Measurements from ENCODE around the gene C21orf91. TPM values are rescaled to one million over a fixed set of nuclear protein-coding genes. Genes with fewer than 3 reads are reported as not detected.

C21orf91 gene
- total RNA-seq, 2 donors from 2014 or later = 11.3 to 11.8 TPM

DNA sequence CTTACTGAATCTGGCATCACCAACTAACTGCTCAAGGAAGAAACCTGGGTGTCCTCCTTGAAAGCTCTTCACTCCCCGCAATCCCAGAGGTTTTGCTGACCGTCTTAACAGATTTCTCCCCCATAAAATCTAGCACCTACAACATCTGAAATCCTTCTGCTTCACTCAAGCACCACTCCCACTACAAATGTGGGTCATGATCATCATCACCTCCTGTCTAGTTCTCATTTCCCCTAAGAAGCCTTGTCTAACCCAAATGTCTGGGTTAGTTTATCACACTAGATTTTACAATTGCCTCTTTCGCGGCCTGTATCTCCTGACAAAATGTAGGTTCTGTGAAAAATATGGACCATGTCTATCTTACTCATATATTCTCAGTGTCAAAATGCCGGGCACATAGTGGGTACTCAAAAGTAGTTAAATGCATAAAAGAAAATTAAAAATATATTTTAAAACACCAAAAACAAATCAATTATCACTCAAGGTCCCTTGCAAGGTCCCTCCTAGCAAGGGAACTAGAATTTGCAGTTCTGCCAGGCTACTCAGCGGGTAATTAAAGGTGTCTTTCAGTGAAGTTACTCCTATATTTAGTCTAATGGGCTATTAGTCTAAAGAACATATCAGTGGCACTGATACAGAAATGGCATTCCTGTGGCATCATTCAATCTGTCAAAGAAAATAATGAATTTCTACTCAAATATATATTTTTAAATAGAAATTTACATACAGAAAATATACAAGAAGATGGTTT lies 19.6 kb downstream of the C21orf91 start:
- DNase-seq (ENCODE audit: low spot score) = no peak
- intact Hi-C loops (cut with DNase I) = no loop called here

DNA sequence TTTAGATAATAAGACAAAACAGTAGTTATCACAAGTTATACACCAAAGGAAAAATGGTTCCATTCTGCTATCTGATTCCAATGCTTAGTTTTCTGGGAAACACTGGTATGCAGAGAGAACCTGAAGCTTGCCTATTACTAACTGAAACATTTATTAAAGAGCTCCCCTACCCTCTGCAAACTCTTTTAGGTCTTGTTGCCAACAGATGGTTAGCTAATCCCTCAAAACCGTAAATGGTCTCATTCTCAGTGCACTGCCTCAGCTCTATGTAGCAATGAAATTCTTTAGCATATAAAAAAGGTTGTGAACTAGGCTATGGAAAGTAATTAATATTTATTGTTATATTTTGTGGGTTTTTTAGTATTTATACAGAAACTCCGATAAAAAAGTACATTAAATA lies 20.4 kb downstream of the C21orf91 start:
- intact Hi-C loops (cut with DNase I) = no loop called here
- DNase-seq (ENCODE audit: low spot score) = no peak

DNA sequence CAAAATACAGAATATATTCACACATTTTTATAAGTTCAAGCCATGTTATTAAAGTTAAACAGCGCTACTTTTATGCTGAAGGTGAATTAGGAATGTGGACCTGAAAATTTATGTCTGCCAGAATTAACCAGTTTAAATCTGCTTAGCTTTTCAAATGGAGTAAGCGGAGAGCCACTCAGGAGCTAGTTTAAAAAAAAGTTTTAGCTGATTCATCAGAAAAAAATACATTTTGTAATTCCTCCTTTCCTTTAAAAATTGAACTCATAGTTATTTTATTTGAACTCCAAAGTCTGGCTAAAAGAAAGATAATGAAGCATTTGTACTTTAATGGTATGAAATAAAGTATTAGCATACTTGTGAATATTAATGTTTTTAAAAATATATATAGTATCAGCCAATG lies 21.2 kb downstream of the C21orf91 start:
- DNase-seq (ENCODE audit: low spot score) = no peak
- intact Hi-C loops (cut with DNase I) = no loop called here

DNA sequence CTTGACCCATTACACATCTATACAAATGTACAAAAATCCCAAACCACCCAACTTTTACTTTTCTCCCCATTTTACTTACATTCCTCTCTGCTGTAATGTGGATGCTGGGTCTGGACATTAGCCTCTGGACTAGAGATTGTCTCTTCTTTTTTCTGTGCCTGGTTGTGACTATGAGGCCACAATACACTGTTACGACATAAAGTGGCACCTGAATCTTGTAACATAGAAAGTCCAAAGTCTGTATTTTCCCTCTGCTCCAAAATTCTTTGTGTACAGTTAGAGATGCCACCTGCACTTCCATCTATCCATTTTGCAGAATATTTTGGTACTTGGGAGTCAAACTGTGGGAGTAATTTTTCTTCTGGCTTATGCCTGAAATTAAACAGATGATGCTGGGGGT lies 22.7 kb downstream of the C21orf91 start:
- intact Hi-C loops (cut with DNase I) = no loop called here
- DNase-seq (ENCODE audit: low spot score) = no peak

DNA sequence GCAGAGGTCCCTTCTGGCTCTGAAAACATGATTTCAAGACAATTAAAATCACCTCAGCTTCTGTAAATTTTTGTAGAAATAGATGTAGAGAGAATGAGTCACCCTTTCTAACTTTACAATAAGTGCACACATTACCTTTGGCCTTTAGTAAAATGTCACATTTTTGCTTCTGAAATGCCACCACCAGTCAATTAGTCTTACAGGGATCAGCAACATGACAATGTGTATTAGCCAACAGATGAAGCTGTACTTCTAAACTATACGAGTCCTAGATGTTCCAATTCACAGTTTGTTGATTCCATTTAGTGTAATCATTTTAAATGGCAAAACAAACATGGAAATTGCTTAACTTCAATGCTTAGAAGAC lies 23.1 kb downstream of the C21orf91 start:
- DNase-seq (ENCODE audit: low spot score) = no peak
- intact Hi-C loops (cut with DNase I) = no loop called here

DNA sequence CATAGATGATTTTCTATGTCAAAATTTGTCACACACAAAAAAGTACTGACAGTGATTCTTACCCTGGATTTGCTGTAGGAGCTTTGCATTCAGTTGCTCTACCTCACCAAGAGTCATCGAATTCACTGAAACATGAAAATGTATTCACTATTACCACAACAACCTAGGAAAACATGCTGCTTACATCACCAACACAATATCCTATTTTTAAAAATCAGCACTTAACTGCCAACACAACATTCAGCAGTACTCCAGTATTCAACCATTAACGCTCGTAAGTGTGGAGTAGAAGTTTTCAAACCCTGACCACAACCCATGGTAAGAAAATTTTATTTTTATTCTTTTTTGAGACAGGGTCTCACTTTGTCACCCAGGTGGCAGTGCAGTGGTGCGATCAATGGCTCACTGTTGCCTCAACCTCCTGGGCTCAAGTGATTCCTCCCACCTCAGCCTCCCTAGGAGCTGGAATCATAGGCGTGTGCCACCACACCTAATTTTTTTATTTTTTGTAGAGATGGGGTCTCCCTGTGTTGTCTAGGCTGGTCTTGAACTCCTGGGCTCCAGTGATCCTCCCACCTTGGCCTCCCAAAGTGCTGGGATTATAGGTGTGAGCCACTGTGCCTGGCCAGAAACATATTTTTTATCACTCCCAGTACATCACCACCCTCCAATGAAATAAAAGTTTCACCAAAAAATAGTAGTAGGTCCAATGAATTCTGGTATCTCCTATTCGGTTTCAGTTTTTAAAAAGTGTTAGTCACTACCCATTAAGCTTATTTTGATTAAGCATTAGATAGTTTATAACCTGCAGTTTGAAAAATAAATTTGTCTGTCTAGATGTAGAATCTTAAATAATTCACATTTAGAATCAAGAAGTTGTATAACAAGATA lies 23.8 kb downstream of the C21orf91 start:
- no peak for DNase-seq (ENCODE audit: low spot score)
- intact Hi-C loops (cut with DNase I) = no loop called here

DNA sequence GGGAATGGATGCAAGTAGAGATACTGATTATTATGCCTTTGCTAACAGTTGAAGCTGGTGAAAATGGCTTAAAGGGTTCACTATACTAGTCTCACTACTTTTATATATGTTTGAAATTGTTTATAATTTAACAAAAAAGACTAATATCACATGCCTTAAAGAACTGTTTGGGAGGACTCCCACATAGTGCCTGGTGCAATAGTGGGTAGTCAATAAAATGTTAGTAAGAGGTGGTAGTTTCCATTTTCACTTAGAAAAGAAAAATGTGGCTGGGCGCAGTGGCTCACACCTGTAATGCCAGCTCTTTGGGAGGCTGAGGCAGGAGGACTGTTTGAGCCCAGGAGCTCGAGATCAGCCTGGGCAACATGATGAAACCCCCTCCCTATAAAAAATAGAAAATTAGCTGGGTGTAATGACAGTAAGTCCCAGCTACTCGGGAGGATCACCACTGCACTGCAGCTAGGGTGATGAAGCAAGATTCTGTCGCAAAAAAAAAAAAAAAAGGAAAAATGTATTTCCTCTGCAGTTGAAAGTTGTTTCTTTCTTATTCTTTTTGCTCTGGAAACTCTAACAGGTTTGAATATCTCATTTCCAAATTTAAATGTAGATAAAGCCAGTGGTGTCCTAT lies 24.5 kb downstream of the C21orf91 start:
- intact Hi-C loops (cut with DNase I) = no loop called here
- DNase-seq (ENCODE audit: low spot score) = no peak

DNA sequence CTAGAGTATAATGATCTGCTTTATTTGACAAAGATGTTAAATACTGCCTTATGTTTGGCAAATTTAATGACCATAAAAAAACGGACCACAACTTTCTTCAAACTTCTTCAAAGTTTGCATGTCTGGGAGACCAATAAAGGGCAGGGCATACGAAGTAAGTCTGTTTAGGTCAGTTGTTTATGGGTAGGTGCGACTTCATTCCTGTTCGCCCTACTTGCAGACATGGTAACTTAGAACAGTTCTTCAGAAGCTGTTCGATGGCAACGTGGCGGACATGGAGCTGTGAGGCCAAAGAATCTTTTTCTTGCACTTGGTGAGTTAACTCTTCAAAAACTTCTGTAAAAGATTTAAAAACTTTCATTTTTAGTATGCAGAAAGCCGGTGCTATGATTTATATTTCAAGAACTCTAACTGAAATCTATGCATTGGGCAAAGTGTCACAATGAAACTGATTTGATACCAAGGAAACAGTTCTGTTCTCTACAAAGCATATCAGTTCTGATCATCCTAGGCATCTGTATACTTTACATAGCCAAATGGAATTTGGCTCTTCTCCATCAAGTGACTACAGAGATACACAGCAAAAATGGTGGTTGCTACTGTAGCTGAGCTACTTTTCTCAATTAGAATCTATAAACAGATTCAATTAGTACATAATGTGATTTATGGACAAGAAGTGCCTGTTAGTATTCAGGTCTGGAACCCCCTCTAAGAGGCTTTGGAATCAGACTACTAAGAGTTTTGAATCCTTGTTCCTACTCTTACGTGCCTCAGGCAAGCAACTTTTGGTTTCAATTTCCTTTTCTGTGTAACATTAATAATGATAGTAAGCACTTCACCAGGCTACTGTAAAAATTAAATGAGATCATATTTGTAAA lies 25.7 kb downstream of the C21orf91 start:
- intact Hi-C loops (cut with DNase I) = no loop called here
- DNase-seq (ENCODE audit: low spot score) = no peak

DNA sequence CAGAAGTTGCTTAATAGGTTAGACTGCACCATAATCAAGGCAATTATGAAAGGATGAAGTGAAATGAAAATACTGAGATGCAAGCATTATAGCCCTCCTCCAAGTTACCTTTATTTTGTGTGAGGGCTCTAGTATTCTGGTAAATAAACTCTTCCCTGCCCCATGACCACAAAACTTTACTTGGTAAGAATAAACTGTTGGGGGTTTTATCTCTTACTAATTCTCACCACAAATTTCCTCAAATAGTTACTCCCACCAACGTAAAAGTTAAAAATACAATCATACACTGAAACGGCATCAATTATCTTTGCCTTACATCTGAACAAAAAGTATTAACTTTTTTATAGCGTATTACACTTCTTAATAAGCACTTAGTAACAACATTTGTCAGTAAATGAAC lies 29.5 kb downstream of the C21orf91 start:
- DNase-seq (ENCODE audit: low spot score) = no peak
- intact Hi-C loops (cut with DNase I) = no loop called here

DNA sequence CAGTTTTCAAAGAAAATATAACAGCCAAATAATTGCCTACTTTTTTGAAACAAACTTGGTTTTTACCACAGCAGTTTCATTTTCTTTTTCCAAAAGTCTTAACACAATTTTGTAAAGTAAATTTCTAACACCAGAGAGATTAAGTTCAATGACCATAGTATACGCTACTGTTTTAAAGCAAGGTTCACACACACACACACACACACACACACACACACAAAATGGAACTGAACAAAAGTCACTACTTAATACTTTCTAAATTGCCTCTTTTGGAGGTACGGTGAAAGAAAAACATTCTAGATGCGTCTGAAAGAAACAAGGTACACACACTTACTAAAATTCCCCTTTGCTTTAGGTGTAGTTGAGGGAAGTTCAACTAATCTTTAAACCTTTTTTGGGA lies 30.1 kb downstream of the C21orf91 start:
- intact Hi-C loops (cut with DNase I) = no loop called here
- DNase-seq (ENCODE audit: low spot score) = no peak

DNA sequence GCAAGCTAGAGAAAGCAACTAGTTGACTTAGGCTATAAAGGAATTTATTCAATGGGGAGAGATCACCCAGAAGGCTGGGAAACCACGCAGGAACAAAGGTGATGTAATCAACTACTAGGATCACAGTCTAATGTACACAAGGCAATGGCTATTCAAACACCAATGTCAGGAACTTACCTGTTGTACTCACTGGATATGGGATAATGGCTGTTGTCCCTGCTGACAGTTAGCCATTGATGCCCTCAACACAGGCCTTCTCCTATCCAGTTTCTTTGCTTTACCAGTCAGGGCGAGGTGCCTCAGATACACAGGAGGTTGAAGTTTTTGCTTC lies 32.3 kb downstream of the C21orf91 start:
- intact Hi-C loops (cut with DNase I) = no loop called here
- no peak for DNase-seq (ENCODE audit: low spot score)

DNA sequence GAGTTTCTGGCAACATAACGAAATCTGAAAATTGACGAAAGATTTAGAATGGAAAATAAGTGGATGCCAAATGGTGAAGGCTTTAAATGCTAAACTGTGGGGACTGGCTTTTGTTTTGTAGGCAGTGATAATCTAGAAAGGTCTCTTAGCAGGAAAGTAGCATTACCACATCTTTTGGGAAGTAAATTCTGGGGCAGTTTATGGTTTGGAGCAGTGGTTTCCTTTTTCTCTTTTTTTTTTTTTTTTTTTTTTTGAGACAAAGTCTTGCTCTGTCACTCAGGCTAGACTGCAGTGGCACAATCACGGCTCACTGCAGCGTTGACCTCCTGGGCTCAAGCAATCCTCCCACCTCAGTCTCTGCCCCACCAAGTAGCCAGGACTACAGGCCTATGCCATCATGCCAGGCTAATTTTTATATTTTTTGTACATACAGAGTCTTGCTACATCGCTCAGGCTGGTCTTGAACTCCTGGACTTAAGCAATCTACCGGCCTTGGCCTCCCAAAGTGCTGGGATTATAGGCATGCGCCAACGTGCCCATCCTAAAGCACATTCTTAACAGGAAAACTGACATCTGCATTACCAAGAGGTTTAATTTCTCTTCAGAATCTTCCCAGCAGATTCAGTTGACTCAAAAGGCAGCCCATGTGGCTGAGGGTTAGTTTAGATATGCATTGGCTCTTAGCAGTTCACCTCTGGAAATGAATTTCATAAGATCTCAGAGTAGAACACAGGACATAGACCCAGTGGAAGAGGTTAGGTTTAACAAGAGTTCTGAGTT lies 32.9 kb downstream of the C21orf91 start:
- intact Hi-C loops (cut with DNase I) = no loop called here

DNA sequence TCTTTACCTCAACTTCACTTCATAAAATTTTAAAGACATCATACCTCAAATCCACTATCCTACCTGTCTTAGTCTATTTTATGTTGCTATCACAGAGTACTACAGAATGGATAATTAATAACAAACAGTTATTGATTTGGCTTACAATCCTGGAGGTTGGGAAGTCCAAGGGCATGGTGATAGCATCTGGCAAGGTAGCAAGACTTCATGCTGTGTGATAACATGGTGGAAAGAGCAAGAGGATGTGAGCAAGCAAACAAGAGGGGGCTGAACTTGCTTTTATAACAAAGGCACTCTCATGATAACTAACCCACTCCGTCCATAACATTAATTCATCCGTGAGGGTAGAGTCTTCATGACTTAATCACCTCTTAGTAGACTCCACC lies 33.8 kb downstream of the C21orf91 start:
- no peak for DNase-seq (ENCODE audit: low spot score)

More for the DNA sequence above, 32.9 kb downstream of the C21orf91 start:
- DNase-seq (ENCODE audit: low spot score) = no peak

DNA sequence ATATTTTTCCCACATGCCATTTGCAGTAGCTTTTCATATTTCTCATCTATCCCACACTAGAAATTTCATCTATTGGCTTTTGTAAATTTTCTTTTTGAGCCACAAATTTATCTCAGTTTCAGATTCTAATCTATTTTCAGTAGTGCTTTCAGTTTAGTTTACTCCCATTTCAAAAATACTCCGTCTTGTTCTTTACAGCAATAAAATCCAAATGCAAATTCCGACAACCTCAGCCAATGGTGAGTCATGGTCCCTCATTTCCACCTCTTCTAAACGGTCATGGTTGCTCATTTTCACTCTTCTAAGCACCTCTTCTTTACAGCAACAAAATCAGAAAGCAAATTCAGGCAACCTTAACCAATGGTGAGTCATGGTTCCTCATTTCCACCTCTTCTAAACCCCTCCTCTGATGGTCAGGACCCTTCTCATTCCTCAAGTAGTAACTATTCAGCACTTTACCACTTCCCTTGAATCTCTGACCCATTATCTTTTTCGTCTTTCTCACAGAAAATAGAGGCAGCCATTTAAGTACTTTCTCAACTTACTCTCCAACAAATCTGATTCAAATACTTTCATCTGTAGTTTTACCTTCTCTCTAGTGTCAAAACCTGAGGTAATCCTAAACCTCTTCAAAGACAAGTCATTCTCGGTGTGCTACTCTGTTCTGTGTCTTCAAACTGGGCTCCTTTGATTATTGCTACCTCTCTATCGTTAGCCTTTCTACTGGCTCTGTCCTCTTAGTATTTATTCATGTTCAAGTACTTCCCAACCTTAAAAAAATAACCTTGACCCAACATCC lies 34.4 kb downstream of the C21orf91 start:
- no peak for DNase-seq (ENCODE audit: low spot score)
- intact Hi-C loops (cut with DNase I) = no loop called here

More for the DNA sequence above, 33.8 kb downstream of the C21orf91 start:
- intact Hi-C loops (cut with DNase I) = no loop called here

DNA sequence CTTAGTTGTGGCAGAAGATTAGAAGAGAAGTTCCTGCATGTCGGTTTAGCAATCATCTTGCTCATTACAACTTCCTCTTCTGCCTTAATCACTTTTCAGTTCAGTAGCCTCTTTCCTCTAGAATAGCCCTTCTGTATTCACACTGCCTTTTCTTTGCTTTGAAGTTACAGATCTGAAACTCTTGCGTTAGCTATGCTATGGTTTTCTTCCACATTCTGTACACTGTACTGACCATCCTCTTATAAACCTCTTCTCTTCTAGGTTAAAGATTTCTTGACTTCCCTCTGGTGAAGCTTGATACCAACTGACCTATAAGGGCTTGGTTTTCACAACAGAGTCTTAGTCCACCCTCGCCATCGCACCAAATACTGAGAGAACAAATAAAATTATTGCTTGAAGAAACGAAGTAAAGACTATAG lies 35.0 kb downstream of the C21orf91 start:
- no peak for DNase-seq (ENCODE audit: low spot score)
- intact Hi-C loops (cut with DNase I) = no loop called here

DNA sequence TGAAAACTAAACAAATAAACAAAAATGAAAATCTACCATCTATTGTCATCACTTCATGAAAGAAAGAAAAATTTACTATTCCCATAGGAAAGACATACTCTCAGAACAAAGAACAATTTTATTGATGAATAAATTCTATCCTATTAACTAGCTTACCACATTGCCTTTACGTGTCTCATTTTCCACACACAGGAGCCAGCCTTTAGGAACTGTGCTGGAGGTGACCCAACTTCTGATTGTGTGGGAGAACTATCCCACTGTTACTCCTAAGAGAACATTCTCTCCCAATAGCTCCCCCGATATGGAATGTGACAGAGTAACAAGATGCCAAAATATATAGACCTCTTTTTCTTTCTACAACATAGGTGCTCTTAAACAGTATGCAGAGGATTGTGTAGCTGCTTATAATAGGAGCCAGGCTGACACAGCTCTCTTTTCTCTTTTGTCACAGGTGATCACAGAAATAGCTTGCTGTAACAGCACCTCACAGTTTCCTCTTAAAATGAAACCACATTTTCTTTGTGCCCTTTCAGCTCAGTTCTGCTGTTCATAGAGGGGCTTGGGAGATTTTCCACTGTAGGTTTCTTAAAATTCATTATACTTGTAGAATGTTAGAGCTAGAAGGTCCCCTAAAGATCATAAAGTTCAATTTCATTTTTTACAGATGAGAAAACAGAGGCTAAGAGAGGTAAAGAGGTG lies 35.5 kb downstream of the C21orf91 start:
- DNase-seq (ENCODE audit: low spot score) = no peak
- intact Hi-C loops (cut with DNase I) = no loop called here

DNA sequence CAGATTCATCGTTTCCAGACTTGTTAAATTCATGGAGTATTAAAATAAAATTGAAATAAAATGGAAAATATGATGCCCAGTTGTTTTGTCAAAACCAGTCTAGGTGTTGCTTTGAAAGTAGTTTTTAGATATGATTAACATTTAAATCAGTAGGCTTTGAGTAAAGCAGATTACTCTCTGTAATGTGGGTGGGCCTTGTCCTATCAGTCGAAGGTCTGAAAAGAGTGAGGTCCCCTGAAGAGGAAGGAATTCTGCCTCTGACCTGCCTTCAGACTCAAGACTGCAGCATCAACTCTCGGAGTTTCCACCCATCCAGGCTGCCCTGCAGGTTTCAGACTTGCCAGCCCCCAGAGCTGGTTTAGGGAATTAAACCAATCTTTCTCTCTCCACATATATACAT lies 36.2 kb downstream of the C21orf91 start:
- no peak for DNase-seq (ENCODE audit: low spot score)
- intact Hi-C loops (cut with DNase I) = no loop called here

Measured in posterior vena cava (tissue), 2 donors.